ENCODE data around the gene HAPSTR1. TPM values are rescaled to one million over a fixed set of nuclear protein-coding genes. Genes with fewer than 3 reads are reported as not detected.

Gene HAPSTR1
- polyA plus RNA-seq, 3 donors: 7.2 to 58.9 (median 11.1) TPM

DNA sequence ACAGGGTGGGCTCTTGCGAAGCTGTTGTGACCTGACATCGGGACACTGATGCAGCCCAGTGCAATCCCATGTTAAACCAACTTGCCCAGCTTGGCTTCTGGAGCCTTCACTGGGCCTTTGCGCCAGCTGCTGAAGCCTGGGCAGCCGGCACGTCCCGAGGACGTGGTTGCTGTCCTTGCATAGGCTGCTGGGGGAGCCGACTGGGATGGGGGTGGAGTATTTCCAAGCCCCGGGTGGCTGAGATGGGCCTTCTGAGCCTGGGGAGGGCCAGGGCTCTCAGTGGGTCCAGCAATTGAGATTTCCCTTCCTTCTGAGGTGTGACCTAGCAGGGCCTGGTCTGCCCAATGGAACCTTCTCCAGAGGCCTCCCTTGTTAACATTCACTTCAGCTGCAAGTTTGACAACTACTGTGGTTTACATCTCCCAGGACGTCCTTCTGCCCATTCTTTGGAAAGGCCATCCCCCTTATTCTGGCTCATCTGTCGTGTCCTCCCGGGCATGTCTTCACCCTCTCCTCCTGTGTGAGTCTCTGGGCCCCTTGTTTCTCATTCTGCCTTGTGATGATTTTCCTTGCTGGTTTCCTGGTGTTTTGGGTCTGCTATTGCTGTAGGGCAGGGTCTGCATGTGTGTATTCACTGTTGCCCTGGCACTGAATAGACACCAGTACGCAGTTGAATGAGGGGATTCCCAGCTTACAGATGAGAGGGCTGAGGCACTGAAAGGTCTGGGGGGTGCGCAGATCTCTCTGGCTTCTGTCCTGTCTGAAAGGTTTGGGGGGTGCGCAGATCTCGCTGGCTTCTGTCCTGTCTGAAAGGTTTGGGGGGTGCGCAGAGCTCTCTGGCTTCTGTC, 34.4 kb downstream of the HAPSTR1 start:
- Mint-ChIP-seq H3K4me3 (no peak overlapping the region), H3K9me3 (peaks cover 0 to 2% (median 0%) of the 10 kb centered on the region in 7 donors), H3K4me1 (peaks cover 53% of the 10 kb centered on the region), H3K27me3 (ENCODE audit: low read depth in 3 of 3) (peaks cover 0 to 2% (median 0%) of the 10 kb centered on the region in 3 donors), H3K36me3 (peaks cover 38 to 43% of the 10 kb centered on the region in 2 donors), H3K27ac (peak overlapping the region in 6 of 7 donors; percentile 37 to 94 (median 88))
- Histone ChIP-seq H3K4me2 (replicated peaks; ENCODE audit: extremely low read depth, low read length, poor library complexity, severe bottlenecking) (no peak overlapping the region), H4K20me1 (ENCODE audit: insufficient read depth, low read length) (peaks cover 80% of the 10 kb centered on the region), H3K79me2 (ENCODE audit: insufficient read depth, low read length) (peaks cover 57% of the 10 kb centered on the region), H3K27ac (ENCODE audit: low read depth in 1 of 2, low read length in 2 of 2) (peak overlapping the region in 1 of 2 donors; percentile 73), H3K9me3 (replicated peaks in 1 of 2; ENCODE audit: control insufficient read depth in 1 of 2, insufficient read depth in 1 of 2, low read length in 2 of 2) (no peaks in the 10 kb centered on the region), H2AFZ (ENCODE audit: insufficient read depth, low read depth, low read length, poor library complexity, severe bottlenecking) (no peak overlapping the region), H3K36me3 (replicated peaks in 1 of 2; ENCODE audit: control insufficient read depth in 1 of 2, insufficient read depth in 2 of 2, low read length in 2 of 2) (peaks cover 13 to 36% of the 10 kb centered on the region in 2 donors), H3K4me1 (ENCODE audit: control insufficient read depth in 1 of 2, insufficient read depth in 2 of 2, low read length in 2 of 2) (peaks cover 32 to 44% of the 10 kb centered on the region in 2 donors), H3K4me3 (replicated peaks in 1 of 3; ENCODE audit: low read depth in 2 of 3, low read length in 3 of 3) (no peak overlapping the region), H3K9ac (ENCODE audit: insufficient read depth, low read length, poor library complexity, severe bottlenecking) (no peak overlapping the region), H3K27me3 (ENCODE audit: control insufficient read depth in 2 of 2, insufficient read depth in 2 of 2, low read length in 2 of 2) (no peaks in the 10 kb centered on the region)
- intact Hi-C loops (cut with micrococcal nuclease): loop anchor here (2.0 to 10.0 kb wide), 3 partner anchors 27 to 161 kb away; partner anchors contain the start of genes HAPSTR1 (in 1 of the 2) and USP7 (in 1 of the 2)
- 94% methylated on average over 14 of the region's 17 CpGs for WGBS (ENCODE audit: insufficient coverage)
- DNase-seq: peak in 1 of 3 donors; percentile 25
- TF ChIP-seq CTCF (IDR thresholded peaks at IDR 0.05): no peak

DNA sequence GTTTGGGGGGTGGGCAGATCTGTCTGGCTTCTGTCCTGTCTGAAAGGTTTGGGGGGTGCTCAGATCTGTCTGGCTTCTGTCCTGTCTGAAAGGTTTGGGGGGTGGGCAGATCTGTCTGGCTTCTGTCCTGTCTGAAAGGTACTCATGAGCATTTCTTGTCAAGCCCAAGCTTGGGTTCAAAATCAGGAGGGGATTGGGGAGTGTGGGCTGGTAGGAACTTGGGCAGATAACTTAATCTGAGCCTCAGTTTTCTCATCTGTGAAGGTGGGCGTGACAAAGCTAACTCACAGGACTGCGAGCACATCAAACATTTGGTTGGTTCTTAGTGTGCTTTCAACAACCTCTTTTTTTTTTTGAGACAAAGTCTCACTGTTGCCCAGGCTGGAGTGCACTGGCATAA, 35.2 kb downstream of the HAPSTR1 start:
- peaks cover 32 to 44% of the 10 kb centered on the region in 2 donors for H3K4me1 ChIP-seq (ENCODE audit: control insufficient read depth in 1 of 2, insufficient read depth in 2 of 2, low read length in 2 of 2)
- H3K4me3 ChIP-seq (replicated peaks in 1 of 3; ENCODE audit: low read depth in 2 of 3, low read length in 3 of 3): no peak overlapping the region
- H3K36me3 ChIP-seq (replicated peaks in 1 of 2; ENCODE audit: control insufficient read depth in 1 of 2, insufficient read depth in 2 of 2, low read length in 2 of 2): peaks cover 11 to 28% of the 10 kb centered on the region in 2 donors
- H3K27ac Mint-ChIP-seq: peak overlapping the region; percentile 44 to 94 (median 91)
- no peak overlapping the region for H3K9ac ChIP-seq (ENCODE audit: insufficient read depth, low read length, poor library complexity, severe bottlenecking)
- no peak for DNase-seq
- peaks cover 0 to 2% (median 0%) of the 10 kb centered on the region in 3 donors for H3K27me3 Mint-ChIP-seq (ENCODE audit: low read depth in 3 of 3)
- H3K9me3 Mint-ChIP-seq: peaks cover 0 to 2% (median 0%) of the 10 kb centered on the region in 7 donors
- peaks cover 50% of the 10 kb centered on the region for H3K79me2 ChIP-seq (ENCODE audit: insufficient read depth, low read length)
- H2AFZ ChIP-seq (ENCODE audit: insufficient read depth, low read depth, low read length, poor library complexity, severe bottlenecking): no peak overlapping the region
- H3K4me3 Mint-ChIP-seq: no peak overlapping the region
- H3K9me3 ChIP-seq (replicated peaks in 1 of 2; ENCODE audit: control insufficient read depth in 1 of 2, insufficient read depth in 1 of 2, low read length in 2 of 2): no peaks in the 10 kb centered on the region
- no peaks in the 10 kb centered on the region for H3K27me3 ChIP-seq (ENCODE audit: control insufficient read depth in 2 of 2, insufficient read depth in 2 of 2, low read length in 2 of 2)
- WGBS (ENCODE audit: insufficient coverage): 82% methylated on average over 2 of the region's 2 CpGs
- H4K20me1 ChIP-seq (ENCODE audit: insufficient read depth, low read length): peaks cover 80% of the 10 kb centered on the region
- intact Hi-C loops (cut with micrococcal nuclease): loop anchor here (2.0 to 10.0 kb wide), 3 partner anchors 28 to 162 kb away; partner anchors contain the start of genes HAPSTR1 (in 1 of the 2) and USP7 (in 1 of the 2)
- H3K36me3 Mint-ChIP-seq: peaks cover 33 to 36% of the 10 kb centered on the region in 2 donors
- no peak for TF ChIP-seq CTCF (IDR thresholded peaks at IDR 0.05)
- H3K27ac ChIP-seq (ENCODE audit: low read depth in 1 of 2, low read length in 2 of 2): peak overlapping the region in 1 of 2 donors; percentile 60
- H3K4me2 ChIP-seq (replicated peaks; ENCODE audit: extremely low read depth, low read length, poor library complexity, severe bottlenecking): no peak overlapping the region
- H3K4me1 Mint-ChIP-seq: peaks cover 53% of the 10 kb centered on the region

Data from CD14-positive monocyte (primary cell).